ENCODE measurements around the gene DHRS4. TPM values are rescaled to one million over a fixed set of nuclear protein-coding genes. Genes with fewer than 3 reads are reported as not detected.
A peak's percentile ranks its signal among the peaks of the same experiment; 100 is the strongest.

DHRS4 gene
- total and polyA plus RNA-seq, 11 donors: 20.3 to 76.3 (median 32.2) TPM

DNA sequence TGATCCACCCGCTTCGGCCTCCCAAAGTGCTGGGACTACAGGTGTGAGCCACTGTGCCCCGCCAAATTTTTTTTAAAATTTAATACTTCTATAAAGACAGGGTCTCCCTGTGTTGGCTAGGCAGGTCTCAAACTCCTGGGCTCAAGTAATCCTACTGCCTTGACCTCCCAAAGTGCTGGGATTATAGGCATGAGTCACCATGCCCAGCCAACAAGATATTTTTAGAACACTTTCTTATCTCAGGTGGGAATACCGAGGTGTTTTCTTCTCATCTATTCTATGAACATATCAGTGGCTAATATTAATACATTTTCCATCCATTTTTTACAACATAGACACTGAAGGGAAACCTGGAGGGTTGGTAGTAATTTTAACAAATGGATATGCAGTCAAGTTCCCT is 38.0 kb upstream of the DHRS4 start:
- no peaks in the 10 kb centered on the region for H3K27me3 ChIP-seq
- ATAC-seq (no peak), DNase-seq (no peak)
- TF ChIP-seq, protein P1, sequence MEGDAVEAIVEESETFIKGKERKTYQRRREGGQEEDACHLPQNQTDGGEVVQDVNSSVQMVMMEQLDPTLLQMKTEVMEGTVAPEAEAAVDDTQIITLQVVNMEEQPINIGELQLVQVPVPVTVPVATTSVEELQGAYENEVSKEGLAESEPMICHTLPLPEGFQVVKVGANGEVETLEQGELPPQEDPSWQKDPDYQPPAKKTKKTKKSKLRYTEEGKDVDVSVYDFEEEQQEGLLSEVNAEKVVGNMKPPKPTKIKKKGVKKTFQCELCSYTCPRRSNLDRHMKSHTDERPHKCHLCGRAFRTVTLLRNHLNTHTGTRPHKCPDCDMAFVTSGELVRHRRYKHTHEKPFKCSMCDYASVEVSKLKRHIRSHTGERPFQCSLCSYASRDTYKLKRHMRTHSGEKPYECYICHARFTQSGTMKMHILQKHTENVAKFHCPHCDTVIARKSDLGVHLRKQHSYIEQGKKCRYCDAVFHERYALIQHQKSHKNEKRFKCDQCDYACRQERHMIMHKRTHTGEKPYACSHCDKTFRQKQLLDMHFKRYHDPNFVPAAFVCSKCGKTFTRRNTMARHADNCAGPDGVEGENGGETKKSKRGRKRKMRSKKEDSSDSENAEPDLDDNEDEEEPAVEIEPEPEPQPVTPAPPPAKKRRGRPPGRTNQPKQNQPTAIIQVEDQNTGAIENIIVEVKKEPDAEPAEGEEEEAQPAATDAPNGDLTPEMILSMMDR (IDR thresholded peaks at IDR 0.05): no peak
- TF ChIP-seq POLR2A (IDR thresholded peaks at IDR 0.05): no peak
- intact Hi-C loops (cut with DNase I): loop anchor here in 1 of 10 donors (10.0 kb wide), 1 partner anchor 191 kb away; no protein-coding TSS in a partner anchor
- peaks cover 0 to 6% (median 0%) of the 10 kb centered on the region in 12 donors for H3K9me3 ChIP-seq
- H3K27ac ChIP-seq: peak overlapping the region in 2 of 12 donors; percentile 24 to 36
- peaks cover 0 to 8% (median 0%) of the 10 kb centered on the region in 12 donors for H3K4me1 ChIP-seq
- H3K36me3 ChIP-seq: no peaks in the 10 kb centered on the region
- WGBS, 4 donors: 79 to 82% (median 80%) methylated on average over 4 of the region's 4 CpGs
- no peak overlapping the region for H3K4me3 ChIP-seq

DNA sequence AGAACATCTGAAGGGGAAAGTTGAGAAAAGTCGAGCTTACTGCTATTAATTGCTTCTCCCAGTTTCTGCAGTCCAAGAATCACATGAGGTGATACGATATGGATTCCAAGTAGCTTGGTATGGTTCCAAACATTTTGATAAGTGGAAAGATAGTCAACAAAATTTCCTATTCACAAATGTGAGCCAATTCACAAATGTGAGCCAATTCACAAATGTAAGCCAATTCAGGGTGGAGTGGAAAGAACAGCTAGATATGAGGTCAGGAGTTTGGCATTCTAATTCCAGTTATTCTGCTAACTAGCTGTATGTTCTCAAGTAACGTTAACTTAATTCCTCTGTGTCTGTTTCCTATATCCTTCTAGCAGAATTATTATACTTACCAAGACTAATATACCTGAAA is 37.6 kb upstream of the DHRS4 start:
- no peaks in the 10 kb centered on the region for H3K36me3 ChIP-seq
- no peak for DNase-seq
- peak in 3 of 4 donors; percentile 29 to 63 (median 61) for ATAC-seq
- no peaks in the 10 kb centered on the region for H3K27me3 ChIP-seq
- H3K9me3 ChIP-seq: peaks cover 0 to 6% (median 0%) of the 10 kb centered on the region in 12 donors
- peak overlapping the region in 5 of 12 donors; percentile 24 to 65 (median 36) for H3K27ac ChIP-seq
- peaks cover 0 to 8% (median 0%) of the 10 kb centered on the region in 12 donors for H3K4me1 ChIP-seq
- TF ChIP-seq POLR2A (IDR thresholded peaks at IDR 0.05): no peak
- TF ChIP-seq, protein P1 (IDR thresholded peaks at IDR 0.05): no peak
- intact Hi-C loops (cut with DNase I): loop anchor here in 1 of 10 donors (10.0 kb wide), 1 partner anchor 191 kb away; no protein-coding TSS in a partner anchor
- H3K4me3 ChIP-seq: no peak overlapping the region
- 11 to 30% (median 20%) methylated on average over 3 of the region's 3 CpGs for WGBS, 4 donors

DNA sequence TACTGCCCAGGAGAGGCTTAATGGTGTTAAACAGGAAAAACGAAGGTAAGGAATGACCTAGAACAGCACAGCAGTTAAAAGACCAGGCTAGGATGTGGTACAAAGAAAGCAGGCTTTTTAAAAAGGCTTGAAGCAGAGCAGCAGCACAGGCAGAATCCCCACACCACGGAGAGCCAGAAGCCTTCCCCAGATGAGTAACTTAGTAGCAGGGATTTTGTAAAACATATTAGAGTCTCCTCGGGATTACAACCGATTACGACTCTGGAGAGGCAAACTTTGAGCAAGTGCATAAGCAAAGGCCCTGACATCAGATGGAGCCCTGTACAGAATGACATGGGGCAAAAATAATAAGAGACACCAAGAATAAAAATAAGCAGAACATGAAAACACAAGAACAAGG is 37.1 kb upstream of the DHRS4 start:
- H3K4me3 ChIP-seq: no peak overlapping the region
- peak overlapping the region in 5 of 12 donors; percentile 24 to 65 (median 36) for H3K27ac ChIP-seq
- no peak for TF ChIP-seq POLR2A (IDR thresholded peaks at IDR 0.05)
- peak in 2 of 4 donors; percentile 15 to 18 for ATAC-seq
- no peak for DNase-seq
- peaks cover 0 to 8% (median 0%) of the 10 kb centered on the region in 12 donors for H3K4me1 ChIP-seq
- peaks cover 0 to 6% (median 0%) of the 10 kb centered on the region in 12 donors for H3K9me3 ChIP-seq
- intact Hi-C loops (cut with DNase I): loop anchor here in 1 of 10 donors (10.0 kb wide), 1 partner anchor 192 kb away; no protein-coding TSS in a partner anchor
- H3K27me3 ChIP-seq: no peaks in the 10 kb centered on the region
- no peaks in the 10 kb centered on the region for H3K36me3 ChIP-seq
- WGBS, 4 donors: 60 to 73% (median 70%) methylated on average over 5 of the region's 5 CpGs

DNA sequence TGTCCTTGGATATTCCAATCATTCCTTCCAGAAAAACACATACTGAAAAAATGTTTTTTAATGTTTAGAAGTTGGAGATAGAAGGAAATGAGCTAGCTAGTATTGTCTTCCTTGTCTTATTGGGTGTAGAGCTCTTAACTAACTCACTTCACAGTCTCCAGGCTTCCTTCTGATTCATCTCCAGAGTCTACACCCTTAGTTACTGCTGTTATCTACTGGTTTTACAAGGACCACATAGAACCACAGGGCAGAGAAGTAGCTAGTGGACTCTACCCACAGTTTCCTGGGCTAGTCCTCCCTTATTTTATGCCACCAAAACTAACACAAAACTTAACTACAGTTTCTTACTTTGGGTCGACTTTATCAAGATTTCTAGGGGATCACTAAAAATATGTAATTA is 31.0 kb upstream of the DHRS4 start:
- no peaks in the 10 kb centered on the region for H3K4me1 ChIP-seq
- no peaks in the 10 kb centered on the region for H3K36me3 ChIP-seq
- ATAC-seq: no peak
- TF ChIP-seq POLR2A (IDR thresholded peaks at IDR 0.05): no peak
- peaks cover 0 to 3% (median 0%) of the 10 kb centered on the region in 9 donors for H3K27me3 ChIP-seq
- intact Hi-C loops (cut with DNase I): loop anchor here in 1 of 10 donors (10.0 kb wide), 1 partner anchor 198 kb away; no protein-coding TSS in a partner anchor
- H3K27ac ChIP-seq: no peak overlapping the region
- DNase-seq: no peak
- WGBS, 4 donors: 85 to 91% (median 88%) methylated on average over 1 of the region's 1 CpG
- peaks cover 0 to 6% (median 0%) of the 10 kb centered on the region in 12 donors for H3K9me3 ChIP-seq
- no peak overlapping the region for H3K4me3 ChIP-seq

DNA sequence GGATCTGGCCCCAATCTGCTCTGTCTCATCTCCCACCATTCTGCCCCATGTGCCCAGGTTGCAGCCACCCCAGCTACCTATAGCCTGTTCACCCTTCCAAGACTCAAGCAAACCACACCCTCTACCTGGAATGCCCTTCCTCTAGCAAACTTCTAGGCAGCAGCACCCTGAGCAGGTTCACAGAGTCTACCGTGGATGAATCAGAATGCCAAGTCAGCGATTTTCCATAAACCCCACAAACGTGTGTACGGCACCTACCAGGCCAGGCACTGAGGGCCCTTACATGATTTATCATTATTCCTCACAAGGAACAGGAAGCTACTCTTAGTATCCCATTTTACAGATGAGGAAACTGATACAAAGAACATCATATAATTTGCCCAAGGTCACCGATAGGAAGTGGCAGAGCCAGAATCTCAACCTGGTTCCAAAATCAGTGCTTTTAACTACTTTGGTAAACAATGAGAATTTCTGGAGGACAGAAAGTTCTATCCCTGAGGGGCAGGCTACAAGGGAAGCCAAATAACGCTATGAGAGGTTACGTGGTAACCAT is 28.0 kb upstream of the DHRS4 start:
- no peak overlapping the region for H3K4me3 ChIP-seq
- no peak for DNase-seq
- 90 to 94% (median 92%) methylated on average over 7 of the region's 7 CpGs for WGBS, 4 donors
- peaks cover 0 to 3% (median 0%) of the 10 kb centered on the region in 9 donors for H3K27me3 ChIP-seq
- TF ChIP-seq, protein P1 (IDR thresholded peaks at IDR 0.05): no peak
- no peak for TF ChIP-seq POLR2A (IDR thresholded peaks at IDR 0.05)
- ATAC-seq: no peak
- H3K4me1 ChIP-seq: peaks cover 0 to 11% (median 0%) of the 10 kb centered on the region in 12 donors
- H3K27ac ChIP-seq: no peak overlapping the region
- H3K9me3 ChIP-seq: no peaks in the 10 kb centered on the region
- intact Hi-C loops (cut with DNase I): loop anchor here in 6 of 10 donors (5.0 to 10.0 kb wide), 4 partner anchors 198 to 338 kb away; no protein-coding TSS in a partner anchor
- no peaks in the 10 kb centered on the region for H3K36me3 ChIP-seq

Measured in heart left ventricle (tissue), 16 donors.